IPS-NIHi11 (cell line): ENCODE measurements around the gene FNDC3B.

Experiments
- DNase-seq: peaks from one replicate; pipeline ENCODE4 v3.0.0; 2012; ENCODE audit warnings: mixed read lengths, low spot score

Gene FNDC3B

GRCh38 chr3:172286548-172287148 is 247.3 kb downstream of the FNDC3B start:
- DNase-seq: no peak

DNA sequence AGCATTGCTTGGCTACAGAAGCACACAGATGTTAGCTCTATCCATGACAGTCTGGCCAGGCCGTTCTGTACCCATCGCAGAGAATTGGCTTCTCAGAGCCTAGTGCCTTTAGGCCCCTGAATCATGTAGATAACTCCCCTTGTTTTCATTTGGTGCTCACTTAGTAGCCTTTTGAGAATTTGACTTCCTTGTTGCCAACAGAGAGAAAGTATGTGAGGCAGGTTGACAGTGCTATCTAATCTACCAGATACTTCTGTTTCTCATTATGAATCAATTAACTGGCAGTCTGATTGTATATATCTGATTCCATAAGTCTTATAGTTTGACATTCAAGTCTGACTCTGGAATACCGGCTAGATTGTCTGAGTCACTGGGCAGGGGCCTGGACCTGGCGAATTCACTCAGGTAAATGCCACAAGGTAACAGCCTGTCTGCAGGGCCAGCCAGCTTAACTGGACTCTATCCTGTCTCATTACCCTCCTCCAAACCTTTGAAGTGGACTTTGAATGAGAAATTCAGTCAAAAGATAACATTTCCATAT is 248.6 kb downstream of the FNDC3B start:
- no peak for DNase-seq

- no peak for DNase-seq
Measured at GRCh38 chr3:172288651-172289050, 249.3 kb downstream of the FNDC3B start.

- peak; percentile 37 for DNase-seq
Measured at GRCh38 chr3:172289583-172289982, 250.2 kb downstream of the FNDC3B start.

GRCh38 chr3:172290457-172290856 is 251.1 kb downstream of the FNDC3B start:
- DNase-seq: no peak

GRCh38 chr3:172291650-172292049 is 252.3 kb downstream of the FNDC3B start:
- no peak for DNase-seq

GRCh38 chr3:172292422-172292821 is 253.0 kb downstream of the FNDC3B start:
- no peak for DNase-seq

GRCh38 chr3:172293093-172293492 is 253.7 kb downstream of the FNDC3B start:
- DNase-seq: no peak

- no peak for DNase-seq
Measured at GRCh38 chr3:172294223-172294806, 254.9 kb downstream of the FNDC3B start.

GRCh38 chr3:172296248-172296974 is 257.0 kb downstream of the FNDC3B start:
- DNase-seq: no peak

GRCh38 chr3:172296975-172297332 is 257.6 kb downstream of the FNDC3B start:
- no peak for DNase-seq

- DNase-seq: no peak
Measured at GRCh38 chr3:172298247-172298646, 258.9 kb downstream of the FNDC3B start.

DNA sequence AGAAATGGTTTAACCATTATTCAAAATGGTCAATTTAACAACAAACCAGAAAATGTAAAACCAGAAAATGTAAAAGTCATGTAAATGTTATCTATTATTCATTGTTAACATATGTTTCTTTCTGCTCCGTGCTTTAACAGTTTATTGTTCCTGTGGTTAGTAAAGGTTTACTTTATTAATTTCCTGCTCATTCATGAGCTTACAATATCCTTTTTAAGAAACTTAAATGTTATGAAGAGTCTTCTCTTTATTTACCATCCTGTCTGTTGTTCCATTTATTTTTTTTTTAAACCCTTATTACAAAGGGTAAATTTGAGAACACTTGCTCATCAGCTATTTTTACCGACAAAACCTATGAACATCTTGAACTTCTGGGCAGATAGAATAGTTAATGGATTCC is 260.8 kb downstream of the FNDC3B start:
- DNase-seq: no peak

DNA sequence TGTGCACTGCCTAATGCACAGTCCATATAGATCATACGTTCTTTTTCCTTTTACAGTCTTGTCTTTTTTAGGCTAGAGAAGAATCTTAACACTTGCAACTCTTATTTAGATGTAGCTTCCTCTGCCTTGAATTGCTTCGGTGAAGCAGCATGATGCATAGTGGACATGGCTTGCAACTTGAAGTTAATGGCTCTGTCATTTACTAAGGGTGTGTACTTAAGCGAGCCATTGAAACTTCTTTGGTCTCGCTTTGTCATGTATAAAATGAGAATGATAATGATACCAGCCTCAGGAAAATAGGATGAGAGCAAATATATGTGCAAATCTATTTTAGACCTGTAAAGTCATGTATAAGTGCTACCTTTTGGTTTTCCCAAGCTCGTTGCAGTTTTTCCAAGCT is 261.5 kb downstream of the FNDC3B start:
- no peak for DNase-seq

DNA sequence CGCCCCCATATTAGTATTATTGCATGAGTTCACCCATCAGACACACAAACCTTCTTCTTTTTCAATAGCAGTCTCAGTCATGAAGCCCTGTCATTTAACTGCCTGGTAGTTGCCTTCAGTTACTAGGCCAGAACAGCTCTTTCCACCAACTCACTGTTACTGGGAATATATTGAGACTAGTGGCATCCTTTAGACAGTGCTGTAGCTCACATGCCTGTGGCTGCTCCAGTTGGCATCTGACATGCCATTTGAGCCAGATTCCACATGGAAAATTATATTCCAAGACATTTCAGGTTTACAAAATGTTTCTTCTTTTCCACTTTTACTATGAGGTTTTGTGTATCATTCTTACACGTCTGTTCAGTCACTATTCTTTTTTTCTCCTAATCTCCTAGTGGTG is 262.8 kb downstream of the FNDC3B start:
- no peak for DNase-seq

- DNase-seq: no peak
Measured at GRCh38 chr3:172303181-172303580, 263.8 kb downstream of the FNDC3B start.

DNA sequence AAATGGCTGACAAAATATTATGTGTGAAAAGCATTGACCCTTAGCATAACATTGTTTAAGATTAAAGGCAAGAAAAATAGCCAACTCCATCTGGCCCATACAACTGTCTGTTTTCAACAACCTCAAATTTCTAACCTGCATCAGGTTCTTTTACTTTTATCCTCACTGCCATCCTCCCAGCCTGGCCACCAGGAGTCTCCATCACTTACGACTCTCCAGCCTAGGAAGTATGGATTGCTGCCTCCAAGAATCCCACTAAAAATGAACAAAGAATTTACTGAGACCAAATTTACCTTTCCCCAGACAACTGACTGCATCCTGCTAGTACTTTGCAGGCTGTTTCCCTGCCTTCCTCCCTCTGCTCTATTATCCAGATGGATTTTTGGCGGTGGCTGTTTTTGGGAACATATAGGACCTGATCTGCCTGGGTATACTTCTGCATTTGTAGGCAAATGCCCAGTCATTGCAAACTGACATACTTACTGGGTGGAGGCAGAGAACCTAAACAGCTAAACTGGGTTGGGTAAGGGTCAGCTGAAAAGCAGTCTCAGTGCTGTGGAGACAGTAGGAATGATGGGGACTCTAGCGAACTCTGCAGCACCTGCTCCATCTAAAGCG is 264.7 kb downstream of the FNDC3B start:
- DNase-seq: peak; percentile 26

GRCh38 chr3:172305552-172305951 is 266.2 kb downstream of the FNDC3B start:
- no peak for DNase-seq

GRCh38 chr3:172305974-172306373 is 266.6 kb downstream of the FNDC3B start:
- DNase-seq: no peak

- DNase-seq: no peak
Measured at GRCh38 chr3:172307141-172307560, 267.8 kb downstream of the FNDC3B start.

DNA sequence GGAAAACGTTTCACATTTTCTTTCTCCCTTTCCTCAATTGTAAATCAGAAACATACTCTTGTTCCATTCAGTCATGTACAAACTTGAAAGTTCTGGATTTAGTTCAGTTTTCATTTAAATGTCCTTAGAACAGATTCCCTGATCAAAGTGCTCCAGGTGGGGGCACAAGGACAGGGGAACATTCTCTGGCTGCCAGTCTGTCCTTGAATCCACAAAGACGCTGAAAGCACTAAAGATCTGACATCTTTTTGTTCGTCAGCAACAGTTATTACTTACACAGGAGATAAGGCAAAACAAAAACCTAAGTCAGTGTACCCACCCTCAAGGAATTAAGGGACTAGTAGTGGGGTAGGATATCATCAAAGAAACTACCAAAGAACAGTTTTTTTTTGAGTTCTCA is 269.7 kb downstream of the FNDC3B start:
- DNase-seq: no peak

- no peak for DNase-seq
Measured at GRCh38 chr3:172309741-172310427, 270.5 kb downstream of the FNDC3B start.
